ENCODE measurements around the gene SUPT16H.

GRCh38 chr14:21343035-21343794 is 40.6 kb downstream of the SUPT16H start:
- TF ChIP-seq, protein P1, sequence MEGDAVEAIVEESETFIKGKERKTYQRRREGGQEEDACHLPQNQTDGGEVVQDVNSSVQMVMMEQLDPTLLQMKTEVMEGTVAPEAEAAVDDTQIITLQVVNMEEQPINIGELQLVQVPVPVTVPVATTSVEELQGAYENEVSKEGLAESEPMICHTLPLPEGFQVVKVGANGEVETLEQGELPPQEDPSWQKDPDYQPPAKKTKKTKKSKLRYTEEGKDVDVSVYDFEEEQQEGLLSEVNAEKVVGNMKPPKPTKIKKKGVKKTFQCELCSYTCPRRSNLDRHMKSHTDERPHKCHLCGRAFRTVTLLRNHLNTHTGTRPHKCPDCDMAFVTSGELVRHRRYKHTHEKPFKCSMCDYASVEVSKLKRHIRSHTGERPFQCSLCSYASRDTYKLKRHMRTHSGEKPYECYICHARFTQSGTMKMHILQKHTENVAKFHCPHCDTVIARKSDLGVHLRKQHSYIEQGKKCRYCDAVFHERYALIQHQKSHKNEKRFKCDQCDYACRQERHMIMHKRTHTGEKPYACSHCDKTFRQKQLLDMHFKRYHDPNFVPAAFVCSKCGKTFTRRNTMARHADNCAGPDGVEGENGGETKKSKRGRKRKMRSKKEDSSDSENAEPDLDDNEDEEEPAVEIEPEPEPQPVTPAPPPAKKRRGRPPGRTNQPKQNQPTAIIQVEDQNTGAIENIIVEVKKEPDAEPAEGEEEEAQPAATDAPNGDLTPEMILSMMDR (conservative IDR thresholded peaks at IDR 0.05): no peak
- TF ChIP-seq EZH2 (IDR thresholded peaks at IDR 0.05; ENCODE audit: low read depth): no peak

Measured in PC-9 (cell line).